ENCODE results near the gene VPS4A.
"Not testable (repeated sequence)": the region's sequence is repeated elsewhere in the genome, so short reads cannot be mapped to it uniquely, and the experiment has no call there.

Gene VPS4A

DNA sequence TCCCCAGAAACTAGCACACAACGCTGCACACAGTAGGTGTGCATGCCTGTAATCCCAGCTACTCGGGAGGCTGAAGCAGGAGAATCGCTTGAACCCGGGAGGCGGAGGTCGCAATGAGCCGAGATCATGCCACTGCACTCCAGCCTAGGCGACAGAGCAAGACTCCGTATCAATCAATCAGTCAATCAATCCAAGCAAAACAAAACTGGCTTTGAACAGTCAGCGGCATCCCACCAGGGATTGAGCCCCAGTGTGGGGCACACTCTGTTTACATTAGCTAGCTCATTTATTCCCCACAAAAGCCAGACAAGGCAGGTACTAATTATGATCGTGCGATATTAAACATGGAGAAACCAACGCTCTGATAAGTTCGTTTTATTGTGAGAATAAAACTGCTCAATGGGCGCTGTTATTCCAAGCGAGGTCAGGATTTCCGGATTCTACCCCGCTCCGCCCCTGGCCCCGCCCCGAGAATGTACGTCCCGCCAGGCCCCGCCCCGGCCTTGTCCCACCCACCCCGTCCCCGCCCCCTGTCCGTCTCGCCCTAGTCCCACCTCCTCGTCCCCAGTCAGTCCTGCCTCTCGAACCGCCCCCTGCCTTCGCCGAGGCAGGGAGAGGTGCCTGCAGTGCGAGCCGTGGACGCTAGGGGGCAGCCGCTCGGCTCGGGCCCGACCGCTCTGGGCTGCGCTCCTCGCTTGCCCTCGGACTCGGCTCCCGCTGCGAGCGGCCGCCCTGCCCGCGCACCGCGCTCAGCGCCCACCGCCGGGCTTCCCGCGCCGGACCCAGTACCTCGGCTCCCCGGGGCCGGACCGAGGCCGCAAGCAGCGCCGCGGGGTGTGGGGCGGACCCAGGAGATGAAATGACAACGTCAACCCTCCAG lies at the start of gene VPS4A:
VPS4A (plus strand) TSS at position 698 of the 880 bp plus-strand sequence; CDS start at position 860, 162 bp downstream.
- DNase-seq = peak; percentile 99

DNA sequence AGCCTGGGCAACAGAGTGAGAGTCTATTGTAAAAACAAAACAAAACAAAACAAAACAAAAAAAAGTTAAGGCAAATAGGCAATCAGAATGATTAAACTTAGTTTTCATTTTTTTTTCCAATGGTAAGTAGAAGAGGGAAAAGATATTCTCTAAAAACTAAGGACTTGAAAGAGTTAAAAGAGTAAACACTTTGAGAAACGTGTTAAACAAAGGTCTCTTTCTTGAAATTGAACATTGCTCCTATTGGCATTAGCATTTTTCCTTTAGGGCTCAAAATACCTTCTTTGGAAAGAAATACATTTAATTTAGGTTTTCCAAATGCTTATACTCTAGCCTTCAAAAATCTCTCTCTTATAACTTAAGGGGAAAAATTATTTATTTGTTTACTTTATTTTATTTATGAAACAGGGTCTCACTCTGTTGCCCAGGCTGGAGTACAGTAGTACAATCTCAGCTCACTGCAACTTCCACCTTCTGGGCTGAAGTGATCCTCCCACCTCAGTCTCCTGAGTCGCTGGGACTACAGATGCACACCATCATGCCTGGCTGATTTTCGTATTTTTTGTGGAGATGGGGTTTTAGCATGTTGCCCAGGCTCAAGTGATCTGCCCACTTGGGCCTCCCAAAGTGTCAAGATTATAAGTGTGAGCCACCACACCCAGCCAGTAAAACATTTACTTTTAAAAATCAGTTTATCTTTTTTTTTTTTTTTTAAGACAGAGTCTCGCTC lies 44.7 kb upstream of the VPS4A start:
- DNase-seq = no peak

DNA sequence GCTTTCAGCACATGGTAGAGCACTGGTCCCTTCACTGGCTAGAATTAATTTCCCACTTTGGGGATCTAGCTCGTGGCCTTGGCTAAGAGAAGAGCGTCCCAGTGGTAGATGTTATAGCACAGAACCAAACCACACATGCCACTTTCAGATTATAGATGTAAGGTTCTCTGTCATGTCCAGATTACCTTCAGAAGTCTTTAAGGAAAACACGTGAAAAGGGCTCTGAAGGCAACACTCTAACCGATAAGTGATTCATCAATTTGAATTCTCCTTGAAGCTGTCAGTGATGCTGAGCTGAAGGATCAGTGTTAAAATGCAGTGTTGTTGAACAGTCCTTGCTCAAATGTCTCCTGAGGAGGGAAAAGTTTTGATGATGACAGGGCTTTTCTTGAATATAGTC lies 43.5 kb upstream of the VPS4A start:
- DNase-seq = no peak

DNA sequence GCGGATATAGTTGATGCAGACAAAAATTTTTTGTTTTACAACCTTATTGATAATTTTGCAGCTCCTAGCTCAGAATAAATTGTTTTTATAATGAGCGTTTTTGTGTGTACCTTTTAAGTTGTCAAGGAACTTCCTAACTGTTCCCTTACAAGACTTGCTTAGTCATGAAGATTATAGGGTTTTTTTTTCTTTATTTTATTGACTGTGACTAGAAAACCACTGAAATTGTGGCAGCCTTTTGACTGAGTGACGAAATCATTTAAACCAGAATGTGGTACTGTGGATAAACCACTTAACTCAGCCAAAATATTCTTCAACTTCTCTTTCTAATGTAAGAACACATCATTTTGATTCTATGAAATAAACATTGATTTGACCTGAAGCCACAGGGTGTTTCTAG lies 40.8 kb upstream of the VPS4A start:
- no peak for DNase-seq

DNA sequence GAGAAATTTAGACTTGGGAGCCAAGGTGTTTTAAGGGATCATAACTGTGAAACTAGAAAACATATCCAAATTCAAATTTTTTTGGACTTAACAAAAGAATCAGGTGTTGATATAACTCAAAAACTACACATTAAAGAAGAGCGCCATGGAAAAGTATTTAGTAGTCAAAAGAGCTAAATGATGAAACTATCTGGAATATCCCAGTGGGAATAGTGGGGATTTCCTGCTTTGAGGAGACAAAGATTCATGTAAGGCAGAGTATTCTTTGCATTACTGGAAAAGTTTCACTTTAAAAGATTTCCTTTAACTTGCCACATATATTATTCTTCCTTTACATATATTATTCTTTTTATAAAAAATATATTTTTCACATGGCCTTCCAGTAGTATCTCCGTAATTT lies 40.3 kb upstream of the VPS4A start:
- no peak for DNase-seq

DNA sequence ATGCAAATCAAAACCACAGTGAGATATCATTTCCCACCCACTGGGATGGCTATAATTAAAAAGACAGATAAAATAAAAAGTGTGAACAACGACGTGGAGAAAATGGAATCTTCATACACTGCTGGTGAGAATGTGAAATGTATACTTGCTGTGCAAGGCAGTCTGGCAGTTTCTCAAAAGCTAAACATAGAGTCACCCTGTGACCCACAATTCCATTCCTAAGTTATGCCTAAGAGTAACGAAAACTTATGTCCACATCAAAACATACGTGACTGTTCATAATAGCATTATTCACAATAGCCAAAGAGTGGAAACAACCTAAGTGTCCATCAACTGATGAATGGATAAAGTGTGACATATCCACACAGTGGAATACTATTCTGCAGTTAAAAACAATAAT lies 38.1 kb upstream of the VPS4A start:
- no peak for DNase-seq

DNA sequence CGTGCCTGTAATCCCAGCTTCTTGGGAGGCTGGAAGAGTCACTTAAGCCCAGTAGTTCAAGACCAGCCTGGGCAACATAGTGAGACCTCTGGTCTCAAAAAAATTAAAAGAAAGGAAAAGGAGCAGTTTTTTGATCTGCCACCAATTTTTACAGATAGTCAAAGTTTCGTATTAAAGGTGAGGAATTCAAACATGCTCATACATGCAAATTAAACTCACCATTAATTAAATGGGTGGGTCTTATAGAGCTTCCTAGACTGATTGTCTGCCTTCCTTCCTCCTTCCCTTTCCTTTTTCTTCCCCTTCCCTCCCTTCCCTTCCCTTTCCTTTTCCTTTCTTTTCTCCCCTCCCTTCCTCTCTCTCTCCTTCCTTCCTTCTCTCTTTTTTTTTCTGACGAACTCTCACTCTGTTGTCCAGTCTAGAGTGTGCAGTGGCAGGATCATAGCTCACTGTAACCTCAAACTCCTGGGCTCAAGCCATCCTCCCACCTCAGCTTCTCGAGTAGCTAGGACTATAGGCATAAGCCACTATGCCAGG lies 36.4 kb upstream of the VPS4A start:
- no peak for DNase-seq

DNA sequence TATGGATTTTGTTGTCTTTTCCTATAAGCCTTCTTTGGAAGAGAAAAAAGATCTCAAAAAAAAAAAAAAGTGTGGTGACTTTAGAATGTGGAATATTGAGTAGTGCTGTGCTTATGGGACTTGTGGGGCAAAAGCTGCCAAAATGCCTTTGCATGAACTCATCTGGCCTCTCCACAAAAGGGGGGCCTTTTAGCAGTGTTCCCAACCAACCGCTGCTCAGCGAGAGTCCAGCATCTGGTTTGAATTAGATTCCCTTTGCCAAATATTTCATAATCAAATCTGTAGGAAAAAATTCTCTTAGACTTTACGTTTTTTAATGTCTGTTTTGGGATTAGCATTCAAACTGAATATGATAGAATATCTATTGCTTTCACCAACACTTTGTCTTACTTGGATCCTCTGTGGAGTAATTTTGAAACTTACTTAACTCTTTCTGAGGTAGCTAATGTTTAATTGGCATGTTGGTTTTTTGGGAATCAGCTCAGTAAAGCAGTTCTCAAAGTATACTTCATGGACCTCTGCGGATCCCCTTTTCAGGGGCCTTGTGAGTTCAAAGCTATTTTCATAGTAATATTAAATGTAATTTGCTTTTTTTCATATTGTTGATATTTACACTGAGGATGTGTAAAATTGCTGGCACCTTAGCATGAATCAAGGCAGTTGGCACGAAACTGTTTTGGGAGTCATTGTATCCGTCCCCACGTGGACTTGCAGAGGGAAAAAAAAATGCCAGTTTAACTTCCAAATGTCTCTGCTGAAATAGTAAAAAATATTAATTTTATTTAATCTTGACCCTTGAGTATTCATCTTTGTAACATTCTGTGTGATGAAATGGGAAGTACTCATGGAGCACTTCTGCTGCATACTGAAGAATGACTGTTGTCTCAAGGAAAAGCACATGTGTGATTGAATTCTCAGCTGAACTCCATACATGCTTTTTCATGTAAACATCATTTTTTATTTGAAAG lies 34.7 kb upstream of the VPS4A start:
- peak; percentile 85 for DNase-seq

DNA sequence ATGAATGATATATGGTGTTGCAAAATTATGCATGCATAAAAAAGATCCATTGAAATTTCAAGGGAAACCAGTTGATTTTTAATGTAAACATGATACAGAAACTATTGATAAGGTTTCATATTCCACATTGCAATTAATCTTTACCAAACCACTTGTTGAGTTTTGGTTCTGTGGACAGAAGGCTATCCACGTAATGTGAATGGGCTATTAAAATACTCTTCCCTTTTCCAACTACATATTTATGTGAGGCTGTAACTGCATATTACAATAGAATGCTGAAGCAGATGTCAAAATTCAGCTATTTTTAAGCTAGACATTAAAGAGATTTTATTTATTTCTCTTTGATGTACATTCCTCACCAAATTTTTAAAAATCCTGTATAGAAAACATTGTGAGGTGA lies 33.7 kb upstream of the VPS4A start:
- no peak for DNase-seq

DNA sequence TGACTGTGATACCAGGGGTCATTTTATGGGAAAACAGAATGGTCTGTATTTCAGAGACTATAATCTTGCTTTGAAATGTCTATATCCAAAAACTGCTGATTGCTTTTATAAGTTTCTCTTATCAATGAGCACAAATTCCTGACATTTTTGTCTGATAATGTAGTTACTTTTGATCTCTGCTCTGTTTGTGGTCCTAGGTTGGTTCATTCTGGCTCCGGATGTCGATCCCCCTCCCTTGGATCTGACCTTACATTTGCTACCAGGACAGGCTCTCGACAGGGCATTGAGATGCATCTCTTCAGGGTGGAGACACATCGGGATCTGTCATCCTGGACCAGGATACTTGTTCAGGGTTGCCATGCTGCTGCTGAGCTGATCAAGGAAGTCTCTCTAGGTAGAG lies 27.3 kb upstream of the VPS4A start:
- DNase-seq = no peak

DNA sequence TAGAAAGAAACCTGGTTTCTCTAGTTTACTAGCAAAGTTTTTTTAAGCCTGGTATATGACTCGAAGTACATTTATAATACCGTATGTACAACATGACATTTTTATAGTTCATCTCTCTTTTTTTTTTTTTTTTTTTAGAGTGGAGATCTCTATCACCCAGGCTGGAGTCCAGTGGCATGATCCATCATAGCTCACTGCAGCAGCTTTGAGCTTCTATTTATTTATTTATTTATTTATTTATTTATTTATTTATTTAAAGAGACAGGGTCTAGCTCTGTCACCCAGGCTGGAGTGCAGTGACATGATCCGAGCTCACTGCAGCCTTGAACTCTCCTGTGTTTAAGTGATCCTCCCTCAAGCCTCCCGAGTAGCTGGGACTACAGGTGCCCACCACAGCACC lies 25.9 kb upstream of the VPS4A start:
- DNase-seq = no peak

DNA sequence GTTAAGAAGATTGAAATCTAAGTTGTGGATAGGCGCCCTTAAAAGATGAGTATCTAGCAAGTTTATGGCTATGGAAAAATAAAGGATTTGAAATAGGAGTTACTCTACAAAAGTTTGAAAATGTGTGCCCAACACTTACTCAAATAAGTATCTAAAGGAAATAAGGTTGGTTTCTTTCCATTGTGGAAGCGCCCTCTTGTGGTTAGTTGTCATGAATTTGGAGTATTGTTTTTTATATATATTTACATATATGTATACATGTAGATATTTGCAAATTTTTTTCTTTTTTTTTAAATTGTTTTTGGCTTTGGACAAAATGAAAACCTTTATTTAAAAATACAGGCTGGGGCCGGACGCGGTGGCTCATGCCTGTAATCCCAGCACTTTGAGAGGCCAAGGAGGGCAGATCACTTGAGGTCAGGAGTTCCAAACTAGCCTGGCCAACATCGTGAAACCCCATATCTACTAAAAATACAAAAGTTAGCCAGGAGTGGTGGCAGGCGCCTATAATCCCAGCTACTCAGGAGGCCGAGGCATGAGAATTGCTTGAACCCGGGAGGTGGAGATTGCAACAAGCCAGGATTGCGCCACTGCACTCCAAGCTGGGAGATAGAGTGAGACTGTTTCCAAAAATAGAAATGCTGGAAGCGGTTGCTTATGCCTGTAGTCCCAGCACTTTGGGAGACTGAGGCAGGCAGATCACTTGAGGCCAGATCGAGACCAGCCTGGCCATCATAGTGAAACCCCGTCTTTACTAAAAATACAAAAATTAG lies 24.0 kb upstream of the VPS4A start:
- DNase-seq = peak; percentile 87

DNA sequence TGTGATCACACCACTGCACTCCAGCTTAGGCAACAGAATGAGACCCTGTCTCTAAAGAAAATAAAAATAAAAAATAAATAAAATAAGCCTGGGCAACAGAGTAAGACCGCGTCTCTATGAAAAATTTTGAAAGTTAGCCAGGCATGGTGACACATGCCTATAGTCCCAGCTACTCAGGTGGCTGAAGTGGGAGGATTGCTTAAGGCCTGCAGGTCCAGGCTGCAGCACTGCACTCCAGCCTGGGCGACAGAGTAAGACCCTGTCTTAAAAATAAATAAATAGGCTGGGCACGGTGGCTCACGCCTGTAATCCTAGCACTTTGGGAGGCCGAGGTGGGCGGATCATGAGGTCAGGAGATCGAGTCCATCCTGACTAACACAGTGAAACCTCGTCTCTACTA lies 19.5 kb upstream of the VPS4A start:
- DNase-seq = not testable (repeated sequence)

DNA sequence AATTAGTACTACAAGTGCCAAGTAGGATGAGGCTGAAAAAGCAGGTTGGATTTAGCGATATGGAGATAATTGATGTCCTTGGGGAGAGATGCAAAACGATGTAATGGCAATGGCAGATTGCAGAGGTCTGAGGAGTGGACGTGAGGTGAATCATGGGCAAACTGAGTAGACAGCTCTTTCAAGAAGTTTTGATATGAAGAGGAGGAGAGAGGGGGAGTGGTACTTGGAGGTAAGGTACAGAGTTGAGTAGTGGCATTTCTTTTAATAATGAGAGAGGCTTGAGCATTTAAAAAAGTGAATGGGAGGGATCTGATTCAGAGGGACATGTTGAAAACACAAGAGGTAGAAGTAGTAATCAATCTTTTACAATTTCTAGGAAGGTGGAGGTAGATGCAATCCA lies 17.7 kb upstream of the VPS4A start:
- DNase-seq = peak; percentile 48

DNA sequence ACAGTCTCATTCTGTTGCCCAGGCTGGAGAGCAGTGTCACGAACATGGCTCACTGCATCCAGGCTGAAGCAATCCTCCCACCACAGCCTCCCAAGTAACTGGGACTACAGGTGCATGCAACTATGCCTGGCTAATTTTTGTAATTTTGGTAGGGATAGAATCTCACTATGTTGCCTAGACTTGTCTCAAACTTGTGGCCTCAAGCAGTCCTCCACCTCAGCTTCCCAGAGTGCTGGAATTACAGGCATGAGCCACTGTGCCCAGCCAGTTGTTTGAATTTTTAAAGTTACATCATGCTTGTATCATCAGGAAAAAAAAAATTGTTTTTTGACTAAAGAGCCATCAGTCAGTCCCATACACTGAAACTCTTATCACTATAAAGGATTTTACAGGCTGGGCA lies 17.1 kb upstream of the VPS4A start:
- no peak for DNase-seq

DNA sequence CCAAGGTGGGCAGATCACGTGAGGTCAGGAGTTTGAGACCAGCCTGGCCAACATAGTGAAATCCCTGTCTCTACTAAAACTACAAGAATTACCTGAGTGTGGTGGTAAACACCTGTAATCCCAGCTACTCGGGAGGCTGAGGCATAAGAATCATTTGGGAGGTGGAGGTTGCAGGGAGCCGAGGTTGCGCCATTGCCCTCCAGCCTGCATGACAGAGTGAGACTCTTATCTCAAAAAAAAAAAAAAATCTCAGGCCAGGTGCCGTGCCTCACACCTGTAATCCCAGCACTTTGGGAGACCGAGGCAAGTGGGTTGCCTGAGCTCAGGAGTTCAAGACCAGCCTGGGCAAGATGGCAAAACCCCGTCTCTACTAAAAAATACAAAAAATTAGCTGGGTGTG lies 14.4 kb upstream of the VPS4A start:
- DNase-seq = not testable (repeated sequence)

DNA sequence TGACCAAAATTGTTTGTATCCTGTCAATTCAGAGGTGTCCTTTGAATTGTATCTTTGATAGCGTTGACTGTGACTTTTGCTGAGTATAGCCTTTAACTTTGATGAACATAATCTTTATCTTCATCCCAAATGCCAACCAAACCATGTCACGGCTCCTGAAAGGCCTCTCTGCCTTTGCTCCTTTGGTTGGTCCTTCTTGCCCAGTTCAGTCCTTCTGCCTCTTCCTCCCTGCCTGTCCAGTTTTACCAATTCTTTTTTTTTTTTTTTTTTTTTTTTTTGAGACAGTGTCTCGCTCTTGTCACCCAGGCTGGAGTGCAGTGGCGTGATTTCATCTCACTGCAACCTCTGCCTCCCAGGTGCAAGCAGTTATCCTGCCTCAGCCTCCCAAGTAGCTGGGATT lies 12.9 kb upstream of the VPS4A start:
- DNase-seq = no peak

DNA sequence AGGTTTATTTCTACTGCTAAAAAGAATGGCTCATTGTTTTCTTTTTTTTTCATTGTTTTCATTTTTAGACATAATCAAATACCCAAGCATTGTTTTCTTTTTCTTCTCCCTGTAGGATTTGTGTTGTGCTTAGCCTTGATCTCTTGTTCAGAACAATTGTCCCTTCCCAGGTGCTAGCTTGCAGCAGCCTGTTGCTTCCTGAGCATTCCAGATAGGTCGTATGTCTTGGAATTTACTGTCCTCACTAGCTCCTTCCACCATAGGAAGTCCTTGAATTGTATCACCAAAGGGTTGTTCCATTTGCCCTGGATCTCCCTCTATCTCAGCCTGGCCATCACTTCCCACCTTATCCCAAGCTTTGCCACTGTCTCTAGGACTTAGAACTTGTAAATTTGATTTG lies 10.0 kb upstream of the VPS4A start:
- DNase-seq = no peak

DNA sequence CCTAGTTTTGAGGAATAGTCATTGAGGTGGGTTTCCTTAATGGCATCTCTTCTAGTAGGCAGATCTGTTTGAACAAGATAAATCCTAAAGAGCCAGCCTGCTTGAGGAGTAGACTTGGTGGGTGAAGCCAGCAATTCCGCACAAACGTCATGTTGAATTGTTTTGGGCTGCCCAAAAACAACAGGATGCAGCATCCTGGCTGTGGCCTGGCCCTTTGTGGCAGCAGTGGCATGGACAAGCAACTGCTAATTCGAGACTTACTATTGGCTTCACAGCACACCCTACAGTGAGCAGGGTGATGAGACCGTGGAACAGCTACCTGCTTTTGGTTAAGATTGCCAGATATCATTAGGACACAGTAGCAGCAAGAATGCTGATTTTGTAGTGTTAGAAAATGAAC lies 9.3 kb upstream of the VPS4A start:
- DNase-seq = no peak

DNA sequence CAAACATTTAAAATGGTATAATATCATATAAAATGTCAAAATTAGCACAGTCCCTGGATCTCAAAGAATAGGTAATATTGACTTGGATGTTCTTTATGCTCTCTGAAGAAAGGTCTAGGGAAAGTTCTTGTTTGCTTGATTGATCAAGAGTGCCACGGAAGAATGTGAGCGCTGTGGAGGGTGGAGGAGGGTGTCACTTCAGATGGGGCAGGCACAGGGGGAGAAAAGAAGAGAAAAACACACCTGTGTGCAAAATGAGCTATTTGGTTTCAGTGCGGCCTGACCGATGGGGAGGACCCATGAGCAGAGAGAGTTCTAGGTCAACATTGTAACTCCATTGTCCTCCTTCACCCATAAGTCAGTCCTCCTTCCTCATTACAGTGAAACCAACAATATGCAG lies 8.8 kb upstream of the VPS4A start:
- DNase-seq = no peak

DNA sequence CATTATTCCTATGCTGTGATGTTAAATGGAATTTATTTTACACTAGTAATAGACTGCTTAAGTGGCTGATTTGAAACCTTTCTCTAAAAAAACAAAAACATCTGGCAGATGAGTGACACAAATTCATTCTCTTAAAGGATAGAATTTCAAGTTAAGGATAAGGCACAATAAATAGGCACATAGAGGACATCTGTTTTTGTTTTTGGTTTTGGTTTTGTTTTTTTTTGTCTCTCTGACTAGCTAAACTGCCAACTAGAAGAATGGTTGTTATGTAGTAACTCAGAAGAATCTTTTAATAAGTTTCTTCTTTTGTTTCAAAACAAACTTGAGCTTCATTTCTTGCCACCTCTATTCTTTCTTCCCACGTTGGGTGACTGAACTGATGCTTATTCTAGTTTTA lies 5.1 kb upstream of the VPS4A start:
- no peak for DNase-seq

DNA sequence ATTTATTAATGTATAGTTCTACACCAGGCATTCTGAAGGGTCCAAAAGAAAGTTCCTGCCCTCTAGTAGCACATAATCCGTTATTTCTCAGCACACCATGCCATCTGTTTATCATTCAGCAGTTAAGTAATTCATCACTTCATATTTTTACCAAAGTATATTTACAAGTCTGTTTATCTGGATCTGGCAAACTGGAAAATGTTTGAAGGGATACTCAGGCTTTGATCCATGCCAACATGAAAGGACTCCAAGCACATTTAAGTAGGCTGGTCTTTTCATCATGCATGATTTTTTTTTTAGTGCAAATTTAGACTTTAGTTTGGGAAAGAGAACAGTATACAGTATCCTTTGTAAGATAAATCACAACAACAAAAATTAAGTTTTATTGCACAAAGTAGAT lies 4.1 kb upstream of the VPS4A start:
- DNase-seq = no peak
